GM12878 (cell line): Measurements from ENCODE around the gene STEAP1B. TPM values are rescaled to one million over a fixed set of nuclear protein-coding genes. Genes with fewer than 3 reads are reported as not detected.

Source experiments
- ATAC-seq: fragments of 200-7000 bp; cut with Tn5 transposase; 3 replicates; pipeline ENCODE4 v1.9.1; 2020; ENCODE audit warnings: mild to moderate bottlenecking, moderate library complexity
- BruUV-seq: library from RNA; stranded (reverse); fragments of 400-500 nt; replicated peaks from 2 replicates; lab custom pipeline; 2021; lab: Mats Ljungman, UMichigan
- CTCF ChIA-PET: fragments of 300-600 bp; sonication (Branson Sonifier 250); formaldehyde crosslinking; extraction: SDS; loops from one replicate; lab custom pipeline; 2021; ENCODE audit warnings: inconsistent platforms; lab: Yijun Ruan, JAX
- POLR2A ChIA-PET: fragments of 350-600 bp; formaldehyde crosslinking; extraction: SDS; loops from one replicate; lab custom pipeline; 2021; ENCODE audit warnings: inconsistent platforms; lab: Charles Lee
- RAD21 ChIA-PET: fragments of 300-600 bp; sonication (Branson Sonifier 250); formaldehyde crosslinking; loops from one replicate; lab custom pipeline; 2023; ENCODE audit warnings: antibody characterized with exemption; ENCODE audit not compliant: unreplicated experiment; lab: Charles Lee
- SMC1A ChIA-PET: fragments of 300-600 bp; sonication (Branson Sonifier 250); formaldehyde crosslinking; loops from one replicate; lab custom pipeline; 2023; ENCODE audit not compliant: unreplicated experiment, uncharacterized antibody; lab: Charles Lee
- DNase-seq: peaks from one replicate; pipeline ENCODE4 v3.0.0-alpha.2; 2011; ENCODE audit warnings: low read depth, low spot score
- FAIRE-seq: peaks from 3 replicates; lab custom pipeline; 2011; peaks lifted over from hg19 to GRCh38; lab: Jason Lieb, UNC
- H2AFZ ChIP-seq: 2 replicates; pipeline ENCODE4 v1.6.0; 2011; ENCODE audit warnings: low read depth, low read length, control low read depth; ENCODE audit not compliant: control insufficient read depth
- H3K27ac ChIP-seq: 2 replicates; pipeline ENCODE4 v1.5.1; 2011; ENCODE audit warnings: control low read depth; ENCODE audit not compliant: control insufficient read depth, insufficient read depth
- H3K27me3 ChIP-seq, 2 experiments: replicated peaks in 1 of 2; 2 replicates each; pipeline versions ENCODE4 v1.6.0 to v1.6.1; 2011; ENCODE audit warnings: low read length in 1 of 2; ENCODE audit not compliant: control insufficient read depth in 2 of 2, insufficient read depth in 2 of 2
- H3K36me3 ChIP-seq, 2 experiments: 2 replicates each; pipeline ENCODE4 v1.5.1; 2011; ENCODE audit warnings: low read length in 1 of 2; ENCODE audit not compliant: control insufficient read depth in 2 of 2, insufficient read depth in 2 of 2
- H3K4me1 ChIP-seq: 2 replicates; pipeline ENCODE4 v1.6.1; 2011; ENCODE audit warnings: mild to moderate bottlenecking, low read length, moderate library complexity, mixed read lengths; ENCODE audit not compliant: control insufficient read depth, insufficient read depth
- H3K4me2 ChIP-seq: 2 replicates; pipeline ENCODE4 v1.6.0; 2011; ENCODE audit warnings: control low read depth; ENCODE audit not compliant: control insufficient read depth, insufficient read depth
- H3K4me3 ChIP-seq: fragments of 200-600 bp; sonication (generic); 2 replicates; pipeline ENCODE4 v1.5.1; 2016
- H3K79me2 ChIP-seq: 2 replicates; pipeline ENCODE4 v1.6.0; 2011; ENCODE audit warnings: low read length; ENCODE audit not compliant: control insufficient read depth, insufficient read depth
- H3K9ac ChIP-seq: 2 replicates; pipeline ENCODE4 v1.8.0; 2011; ENCODE audit warnings: low read length, control low read depth, mixed read lengths; ENCODE audit not compliant: control insufficient read depth, insufficient read depth
- H3K9me3 ChIP-seq: replicated peaks from 3 replicates; pipeline ENCODE4 v1.5.1; 2011; ENCODE audit warnings: mild to moderate bottlenecking, low read length; ENCODE audit not compliant: control insufficient read depth, insufficient read depth
- H4K20me1 ChIP-seq: 2 replicates; pipeline ENCODE4 v1.6.0; 2011; ENCODE audit not compliant: control insufficient read depth, insufficient read depth
- ATF7 ChIP-seq: fragments of 450-650 bp; IDR thresholded peaks from 2 replicates; pipeline ENCODE4 v1.6.1; 2016; ENCODE audit warnings: low read depth, mild to moderate bottlenecking
- BHLHE40 ChIP-seq, 2 experiments: fragments of 450-650 bp in 1 of 2; IDR thresholded peaks; 2 replicates each; pipeline ENCODE4 v1.6.1; 2011 to 2017; ENCODE audit warnings: low read depth in 2 of 2, borderline replicate concordance in 1 of 2, improper control_type of control experiment in 1 of 2, low read length in 1 of 2, mild to moderate bottlenecking in 1 of 2
- DPF2 ChIP-seq: fragments of 450-650 bp; IDR thresholded peaks from 2 replicates; pipeline ENCODE4 v1.6.1; 2017; ENCODE audit warnings: mild to moderate bottlenecking
- EED ChIP-seq: sonication (generic); IDR thresholded peaks from 2 replicates; pipeline ENCODE4 v1.6.1; 2016; ENCODE audit warnings: antibody characterized with exemption, low read depth
- EP300 ChIP-seq, 2 experiments: fragments of 150-350 bp in 1 of 2; IDR thresholded peaks; 2 replicates each; pipeline ENCODE4 v1.6.1; 2011 to 2012; ENCODE audit warnings: low read depth in 2 of 2, low read length in 2 of 2, borderline replicate concordance in 1 of 2, improper control_type of control experiment in 1 of 2, inconsistent platforms in 1 of 2; ENCODE audit not compliant: control insufficient read depth in 1 of 2
- ETV6 ChIP-seq, 2 experiments: fragments of 450-650 bp in 1 of 2; IDR thresholded peaks in 1 of 2; conservative IDR thresholded peaks in 1 of 2; 2 replicates each; pipeline ENCODE4 v1.6.1; 2014; ENCODE audit warnings: antibody characterized with exemption in 1 of 2, borderline replicate concordance in 1 of 2, low read depth in 1 of 2, mild to moderate bottlenecking in 1 of 2, moderate library complexity in 1 of 2
- FOXM1 ChIP-seq: IDR thresholded peaks from 2 replicates; pipeline ENCODE4 v1.6.1; 2012; ENCODE audit warnings: low read depth, mild to moderate bottlenecking, inconsistent platforms, low read length, moderate library complexity
- HDAC6 ChIP-seq: fragments of 200-600 bp; sonication (generic); IDR thresholded peaks from one replicate; pipeline ENCODE4 v1.8.0; 2017; ENCODE audit warnings: antibody characterized with exemption; ENCODE audit not compliant: unreplicated experiment
- IKZF1 ChIP-seq: fragments of 450-650 bp; conservative IDR thresholded peaks from 2 replicates; pipeline ENCODE4 v1.6.1; 2017; ENCODE audit warnings: antibody characterized with exemption, mild to moderate bottlenecking
- IKZF2 ChIP-seq, 2 experiments: fragments of 450-650 bp; IDR thresholded peaks; 2 replicates each; pipeline ENCODE4 v1.6.1; 2017; ENCODE audit warnings: mild to moderate bottlenecking in 2 of 2, moderate library complexity in 2 of 2
- IRF4 ChIP-seq: IDR thresholded peaks from 2 replicates; pipeline ENCODE4 v1.6.1; 2011; ENCODE audit warnings: low read depth, low read length
- MEF2B ChIP-seq: fragments of 450-650 bp; IDR thresholded peaks from 2 replicates; pipeline ENCODE4 v1.6.1; 2018; ENCODE audit warnings: mild to moderate bottlenecking, moderate library complexity; ENCODE audit not compliant: partially characterized antibody, poor library complexity, severe bottlenecking
- MTA2 ChIP-seq: fragments of 450-650 bp; IDR thresholded peaks from 2 replicates; pipeline ENCODE4 v1.6.1; 2016; ENCODE audit warnings: low read depth, mild to moderate bottlenecking, moderate library complexity
- NFXL1 ChIP-seq: fragments of 450-650 bp; IDR thresholded peaks from 2 replicates; pipeline ENCODE4 v1.6.1; 2017; ENCODE audit warnings: antibody characterized with exemption, mild to moderate bottlenecking, borderline replicate concordance
- RELB ChIP-seq: fragments of 450-650 bp; IDR thresholded peaks from 2 replicates; pipeline ENCODE4 v1.6.1; 2017; ENCODE audit warnings: low read depth, mild to moderate bottlenecking, moderate library complexity
- RUNX3 ChIP-seq: IDR thresholded peaks from 2 replicates; pipeline ENCODE4 v1.6.1; 2012; ENCODE audit warnings: low read length, inconsistent platforms
- SMC3 ChIP-seq: IDR thresholded peaks from 2 replicates; pipeline ENCODE4 v1.6.1; 2011; ENCODE audit warnings: low read length, improper control_type of control experiment, borderline replicate concordance
- SPI1 ChIP-seq: IDR thresholded peaks from 2 replicates; pipeline ENCODE4 v1.6.1; 2011; ENCODE audit warnings: low read depth, mild to moderate bottlenecking, low read length, moderate library complexity, borderline replicate concordance; ENCODE audit not compliant: insufficient read depth
- ZNF24 ChIP-seq: fragments of 450-650 bp; IDR thresholded peaks from 2 replicates; pipeline ENCODE4 v1.6.1; 2017; ENCODE audit warnings: antibody characterized with exemption, mild to moderate bottlenecking
- WGBS: methylation state at CpG from one replicate; pipeline ENCODE4 v1.1.6; 2016; ENCODE audit warnings: low lambda C conversion rate; ENCODE audit not compliant: insufficient replicate concordance, insufficient coverage; ENCODE audit errors: missing lambda C conversion rate; 5-methylcytosine and 5-hydroxymethylcytosine counted together
- in situ Hi-C: fragments of 300-500 bp; cut with MboI; formaldehyde crosslinking; loops from 9 replicates; pipeline ENCODE4 v1.14.3; 2018; ENCODE audit warnings: mixed read lengths
- intact Hi-C: fragments of 100-400 bp; cut with micrococcal nuclease; formaldehyde crosslinking; loops from one replicate; pipeline ENCODE4 v1.14.2; 2022; ENCODE audit not compliant: unreplicated experiment
- polyA plus RNA-seq, 11 experiments: library from polyadenylated mRNA; depleted of rRNA in 4 of 11; unstranded in 6 of 11; stranded (reverse) in 5 of 11; fragments of >200 nt; fragmentation: Nextera tagmentation in 4 of 11; fragmentation: Illumina TruSeq in 1 of 11; extraction: Ambion mirVana in 4 of 11; extraction: Trizol in 1 of 11; gene quantifications; 1 replicate in 1 of 11; 2 replicates in 10 of 11; pipeline versions ENCODE4 v1.2.1 to v1.2.3, GENCODE V29; 2011 to 2016; ENCODE audit warnings: inconsistent platforms in 2 of 11, missing spikeins in 2 of 11, low read depth in 1 of 11
- total RNA-seq, 4 experiments: library from RNA; depleted of rRNA in 3 of 4; stranded (reverse); fragments of >200 nt in 3 of 4; fragmentation: Illumina TruSeq in 1 of 4; extraction: Trizol in 1 of 4; gene quantifications; 2 replicates each; pipeline versions ENCODE4 v1.2.1 to v1.2.3, GENCODE V29; 2013 to 2021

Gene STEAP1B
- total and polyA plus RNA-seq, 10 of the 15 experiments (the other 5 are each of a cell fraction or from before 2014, with no cell fraction given) = 0.14 TPM; not detected in 9

- Histone ChIP-seq H4K20me1 (no peaks in the 10 kb centered on the region), H3K4me2 (peak overlapping the region; percentile 68), H3K27ac (peak overlapping the region; percentile 67), H3K4me1 (peaks cover 42% of the 10 kb centered on the region), H2AFZ (peak overlapping the region; percentile 62; the same call in 1 of the 2 replicates), H3K9me3 (no peaks in the 10 kb centered on the region), H3K36me3 (no peaks in the 10 kb centered on the region), H3K79me2 (no peaks in the 10 kb centered on the region), H3K27me3 (no peaks in the 10 kb centered on the region), H3K9ac (peak overlapping the region; percentile 8), H3K4me3 (no peak overlapping the region)
- ChIA-PET CTCF (interaction anchor here (0.7 to 3.0 kb wide), 4 partner anchors 9 to 926 kb away, joined by 3 to 21 read pairs (median 3); no protein-coding TSS in a partner anchor), POLR2A (interaction anchor here (0.8 kb wide), 1 partner anchor 94 kb away, joined by 3 read pairs; no protein-coding TSS in a partner anchor), RAD21 (interaction anchor here (1.0 to 3.6 kb wide), 6 partner anchors 9 to 335 kb away, joined by 3 to 13 read pairs (median 4); no protein-coding TSS in a partner anchor), SMC1A (interaction anchor here (0.6 to 3.6 kb wide), 8 partner anchors 9 to 334 kb away, joined by 3 to 38 read pairs (median 4); no protein-coding TSS in a partner anchor)
- intact Hi-C loops (loop anchor here (10.0 kb wide), 1 partner anchor 500 kb away; the partner anchor contains the start of gene CDCA7L), in situ Hi-C loops (no loop called here)
- FAIRE-seq = no peak
- 62% methylated on average over 13 of the region's 13 CpGs for WGBS
- DNase-seq = no peak
- ATAC-seq = peak; percentile 34
- BruUV-seq = no TSS peak
- TF ChIP-seq RELB (peak; percentile 63; the same call in 1 of the 2 replicates), DPF2 (0 out of 2 replicates have a peak, but pooled peaks have one; percentile 30), HDAC6 (no peak), IKZF2 (IDR thresholded peaks at IDR 0.05) (peak; percentile 72 to 80), EP300 (IDR thresholded peaks at IDR 0.05; ENCODE audit: borderline replicate concordance in 1 of 2, control insufficient read depth in 1 of 2, low read depth in 2 of 2, low read length in 2 of 2) (peak; percentile 31 to 41; a peak in 2 of 4 replicates), MEF2B (peak; percentile 86), FOXM1 (0 out of 2 replicates have a peak, but pooled peaks have one; percentile 5), SPI1 (peak; percentile 91), MTA2 (peak; percentile 65; the same call in 1 of the 2 replicates), BHLHE40 (IDR thresholded peaks at IDR 0.05; ENCODE audit: borderline replicate concordance in 1 of 2, low read depth in 2 of 2, low read length in 1 of 2) (no peak), RUNX3 (peak; percentile 15; the same call in 1 of the 2 replicates), NFXL1 (no peak), EED (peak; percentile 41; the same call in 1 of the 2 replicates), SMC3 (no peak), IKZF1 (peak; percentile 57), ATF7 (0 out of 2 replicates have a peak, but pooled peaks have one; percentile 15), ETV6 (conservative IDR thresholded peaks at IDR 0.05 in 1 of 2, IDR thresholded peaks at IDR 0.05 in 1 of 2; ENCODE audit: borderline replicate concordance in 1 of 2, low read depth in 1 of 2) (peak in 1 of 2 experiments; percentile 62; a peak in 1 of 4 replicates), ZNF24 (peak; percentile 86), IRF4 (0 out of 2 replicates have a peak, but pooled peaks have one; percentile 48)
Observed at GRCh38 chr7:22444181-22444971, 55.6 kb downstream of the STEAP1B start.
